Loucy (cell line): Measurements from ENCODE around the gene PTH2R.

Experiments
- EZH2phosphoT487 ChIP-seq: fragments of 200-600 bp; IDR thresholded peaks from 2 replicates; pipeline ENCODE4 v1.6.1; 2018; ENCODE audit warnings: antibody characterized with exemption, mild to moderate bottlenecking, moderate library complexity, borderline replicate concordance
- TF ChIP-seq, protein P1 (sequence below): fragments of 200-600 bp; sonication (generic); conservative IDR thresholded peaks from 2 replicates; pipeline ENCODE4 v1.5.1; 2014; ENCODE audit warnings: mild to moderate bottlenecking, antibody characterized with exemption, low read length

DNA sequence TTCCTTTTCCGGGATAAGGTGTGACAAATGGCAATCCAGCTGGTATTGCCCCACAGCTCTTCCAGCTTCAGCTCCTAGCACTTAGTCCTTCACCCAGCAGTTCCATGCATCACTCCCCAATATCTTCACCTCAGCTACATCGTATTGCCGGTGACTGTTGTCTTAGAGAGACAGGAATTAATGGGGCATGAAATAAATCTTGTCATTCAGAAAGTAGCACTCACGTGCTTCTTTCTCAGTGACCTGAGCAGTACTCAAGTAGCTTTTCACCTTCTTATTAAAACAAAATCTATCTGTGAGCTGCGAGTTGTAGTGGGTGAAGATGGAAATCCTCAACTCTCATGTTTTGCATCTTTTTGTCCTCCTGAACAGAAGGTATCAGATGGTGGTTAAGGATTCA, 72.8 kb downstream of the PTH2R start:
- TF ChIP-seq, protein P1, sequence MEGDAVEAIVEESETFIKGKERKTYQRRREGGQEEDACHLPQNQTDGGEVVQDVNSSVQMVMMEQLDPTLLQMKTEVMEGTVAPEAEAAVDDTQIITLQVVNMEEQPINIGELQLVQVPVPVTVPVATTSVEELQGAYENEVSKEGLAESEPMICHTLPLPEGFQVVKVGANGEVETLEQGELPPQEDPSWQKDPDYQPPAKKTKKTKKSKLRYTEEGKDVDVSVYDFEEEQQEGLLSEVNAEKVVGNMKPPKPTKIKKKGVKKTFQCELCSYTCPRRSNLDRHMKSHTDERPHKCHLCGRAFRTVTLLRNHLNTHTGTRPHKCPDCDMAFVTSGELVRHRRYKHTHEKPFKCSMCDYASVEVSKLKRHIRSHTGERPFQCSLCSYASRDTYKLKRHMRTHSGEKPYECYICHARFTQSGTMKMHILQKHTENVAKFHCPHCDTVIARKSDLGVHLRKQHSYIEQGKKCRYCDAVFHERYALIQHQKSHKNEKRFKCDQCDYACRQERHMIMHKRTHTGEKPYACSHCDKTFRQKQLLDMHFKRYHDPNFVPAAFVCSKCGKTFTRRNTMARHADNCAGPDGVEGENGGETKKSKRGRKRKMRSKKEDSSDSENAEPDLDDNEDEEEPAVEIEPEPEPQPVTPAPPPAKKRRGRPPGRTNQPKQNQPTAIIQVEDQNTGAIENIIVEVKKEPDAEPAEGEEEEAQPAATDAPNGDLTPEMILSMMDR, result no peak
- TF ChIP-seq EZH2phosphoT487, result no peak
